DND-41 (cell line): ENCODE data around the gene EPB41.
"Not testable (repeated sequence)": the region's sequence is repeated elsewhere in the genome, so short reads cannot be mapped to it uniquely, and the experiment has no call there.

Experiments
- ATAC-seq: fragments of 200-7000 bp; cut with Tn5 transposase; 3 replicates; pipeline ENCODE4 v1.9.1; 2021; ENCODE audit warnings: low read depth; ENCODE audit not compliant: insufficient read depth
- DNase-seq: peaks from one replicate; pipeline ENCODE4 v3.0.0-alpha.2; 2020
- H2AFZ ChIP-seq: 2 replicates; pipeline ENCODE4 v1.6.0; 2012; ENCODE audit warnings: low read depth, low read length
- H3K27ac ChIP-seq: 2 replicates; pipeline ENCODE4 v1.5.1; 2012; ENCODE audit warnings: low read length, inconsistent platforms
- H3K27me3 ChIP-seq: fragments of 200-600 bp; sonication (generic); 2 replicates; pipeline ENCODE4 v1.6.0; 2012; ENCODE audit warnings: low read length, mild to moderate bottlenecking, inconsistent platforms; ENCODE audit not compliant: insufficient read depth, poor library complexity
- H3K36me3 ChIP-seq: 2 replicates; pipeline ENCODE4 v1.5.1; 2012; ENCODE audit warnings: low read length, inconsistent platforms; ENCODE audit not compliant: insufficient read depth
- H3K4me1 ChIP-seq: 2 replicates; pipeline ENCODE4 v1.5.1; 2012; ENCODE audit warnings: mild to moderate bottlenecking, low read length; ENCODE audit not compliant: insufficient read depth
- H3K4me2 ChIP-seq: 2 replicates; pipeline ENCODE4 v1.6.0; 2012; ENCODE audit warnings: mild to moderate bottlenecking, moderate library complexity, low read length, inconsistent platforms; ENCODE audit not compliant: insufficient read depth
- H3K4me3 ChIP-seq, 2 experiments: fragments of 200-600 bp in 1 of 2; shearing (Covaris generic) in 1 of 2; 2 replicates each; pipeline ENCODE4 v1.5.1; 2012 to 2016; ENCODE audit warnings: inconsistent platforms in 2 of 2, low read length in 2 of 2, mild to moderate bottlenecking in 2 of 2, low read depth in 1 of 2, moderate library complexity in 1 of 2
- H3K79me2 ChIP-seq: 2 replicates; pipeline ENCODE4 v1.6.0; 2012; ENCODE audit warnings: low read length, inconsistent platforms; ENCODE audit not compliant: insufficient read depth
- H3K9ac ChIP-seq: 2 replicates; pipeline ENCODE4 v1.6.0; 2012; ENCODE audit warnings: low read depth, mild to moderate bottlenecking, inconsistent platforms, low read length, moderate library complexity
- H3K9me3 ChIP-seq: 2 replicates; pipeline ENCODE4 v1.5.1; 2012; ENCODE audit warnings: low read length, moderate library complexity, mild to moderate bottlenecking, inconsistent platforms; ENCODE audit not compliant: insufficient read depth, severe bottlenecking
- H4K20me1 ChIP-seq: 2 replicates; pipeline ENCODE4 v1.6.0; 2012; ENCODE audit warnings: low read length; ENCODE audit not compliant: insufficient read depth
- EZH2 ChIP-seq: IDR thresholded peaks from 3 replicates; pipeline ENCODE4 v1.6.1; 2012; ENCODE audit warnings: borderline replicate concordance, low read depth, mild to moderate bottlenecking, moderate library complexity, low read length, inconsistent platforms; ENCODE audit not compliant: severe bottlenecking
- TF ChIP-seq, protein P1 (sequence below): IDR thresholded peaks from 2 replicates; pipeline ENCODE4 v1.5.1; 2012; ENCODE audit warnings: borderline replicate concordance, low read length, moderate library complexity, mild to moderate bottlenecking; ENCODE audit not compliant: poor library complexity, severe bottlenecking; ENCODE audit errors: extremely low read depth

EPB41 gene

DNA sequence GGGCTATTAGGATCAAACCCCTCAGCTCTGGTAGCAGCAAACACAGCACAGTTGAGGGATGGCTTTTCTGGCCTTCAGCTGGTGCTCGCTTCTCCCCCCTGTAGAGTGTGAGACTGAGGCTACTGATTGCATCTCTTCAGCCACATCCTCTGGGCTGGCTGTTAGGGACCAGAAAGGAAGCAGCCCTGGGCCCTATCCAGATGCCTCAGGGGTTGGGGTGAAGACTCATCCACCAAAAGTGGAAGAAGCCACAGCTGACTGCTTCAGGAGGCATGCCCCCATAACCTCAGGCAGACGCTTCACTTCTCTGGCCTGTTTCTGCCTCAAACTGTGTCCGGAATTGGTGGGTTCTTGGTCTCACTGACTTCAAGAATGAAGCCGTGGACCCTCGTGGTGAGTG, 215.5 kb downstream of the EPB41 start:
- ATAC-seq: peak; percentile 22; the same call in 1 of the 3 replicates
- no peak overlapping the region for H3K4me2 ChIP-seq
- no peak overlapping the region for H3K27ac ChIP-seq
- DNase-seq: no peak
- TF ChIP-seq EZH2: no peak
- TF ChIP-seq, protein P1, sequence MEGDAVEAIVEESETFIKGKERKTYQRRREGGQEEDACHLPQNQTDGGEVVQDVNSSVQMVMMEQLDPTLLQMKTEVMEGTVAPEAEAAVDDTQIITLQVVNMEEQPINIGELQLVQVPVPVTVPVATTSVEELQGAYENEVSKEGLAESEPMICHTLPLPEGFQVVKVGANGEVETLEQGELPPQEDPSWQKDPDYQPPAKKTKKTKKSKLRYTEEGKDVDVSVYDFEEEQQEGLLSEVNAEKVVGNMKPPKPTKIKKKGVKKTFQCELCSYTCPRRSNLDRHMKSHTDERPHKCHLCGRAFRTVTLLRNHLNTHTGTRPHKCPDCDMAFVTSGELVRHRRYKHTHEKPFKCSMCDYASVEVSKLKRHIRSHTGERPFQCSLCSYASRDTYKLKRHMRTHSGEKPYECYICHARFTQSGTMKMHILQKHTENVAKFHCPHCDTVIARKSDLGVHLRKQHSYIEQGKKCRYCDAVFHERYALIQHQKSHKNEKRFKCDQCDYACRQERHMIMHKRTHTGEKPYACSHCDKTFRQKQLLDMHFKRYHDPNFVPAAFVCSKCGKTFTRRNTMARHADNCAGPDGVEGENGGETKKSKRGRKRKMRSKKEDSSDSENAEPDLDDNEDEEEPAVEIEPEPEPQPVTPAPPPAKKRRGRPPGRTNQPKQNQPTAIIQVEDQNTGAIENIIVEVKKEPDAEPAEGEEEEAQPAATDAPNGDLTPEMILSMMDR: no peak
- no peaks in the 10 kb centered on the region for H3K36me3 ChIP-seq
- H2AFZ ChIP-seq: no peak overlapping the region
- H3K9ac ChIP-seq: no peak overlapping the region
- H3K4me3 ChIP-seq: no peak overlapping the region
- H3K27me3 ChIP-seq: no peaks in the 10 kb centered on the region
- no peaks in the 10 kb centered on the region for H4K20me1 ChIP-seq
- peaks cover 3% of the 10 kb centered on the region for H3K4me1 ChIP-seq
- no peaks in the 10 kb centered on the region for H3K79me2 ChIP-seq
- no peaks in the 10 kb centered on the region for H3K9me3 ChIP-seq

DNA sequence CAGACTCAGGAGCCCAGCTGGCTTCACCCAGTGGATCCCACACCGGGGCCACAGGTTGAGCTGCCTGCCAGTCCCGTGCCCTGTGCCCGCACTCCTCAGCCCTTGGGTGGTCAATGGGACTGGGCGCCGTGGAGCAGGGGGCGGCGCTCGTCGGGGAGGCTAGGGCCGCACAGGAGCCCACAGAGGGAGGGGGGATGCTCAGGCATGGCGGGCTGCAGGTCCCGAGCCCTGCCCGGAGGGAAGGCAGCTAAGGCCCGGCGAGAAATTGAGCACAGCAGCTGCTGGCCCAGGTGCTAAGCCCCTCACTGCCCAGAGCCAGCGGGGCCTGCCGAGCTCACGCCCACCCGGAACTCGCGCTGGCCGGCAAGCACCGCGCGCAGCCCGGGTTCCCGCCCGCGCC, 216.7 kb downstream of the EPB41 start:
- H3K36me3 ChIP-seq, DNase-seq, H3K27me3 ChIP-seq, H4K20me1 ChIP-seq, H3K79me2 ChIP-seq, H3K9ac ChIP-seq, H3K4me2 ChIP-seq, H3K4me3 ChIP-seq, H3K27ac ChIP-seq, ATAC-seq, H2AFZ ChIP-seq, H3K9me3 ChIP-seq, H3K4me1 ChIP-seq: not testable (repeated sequence)

DNA sequence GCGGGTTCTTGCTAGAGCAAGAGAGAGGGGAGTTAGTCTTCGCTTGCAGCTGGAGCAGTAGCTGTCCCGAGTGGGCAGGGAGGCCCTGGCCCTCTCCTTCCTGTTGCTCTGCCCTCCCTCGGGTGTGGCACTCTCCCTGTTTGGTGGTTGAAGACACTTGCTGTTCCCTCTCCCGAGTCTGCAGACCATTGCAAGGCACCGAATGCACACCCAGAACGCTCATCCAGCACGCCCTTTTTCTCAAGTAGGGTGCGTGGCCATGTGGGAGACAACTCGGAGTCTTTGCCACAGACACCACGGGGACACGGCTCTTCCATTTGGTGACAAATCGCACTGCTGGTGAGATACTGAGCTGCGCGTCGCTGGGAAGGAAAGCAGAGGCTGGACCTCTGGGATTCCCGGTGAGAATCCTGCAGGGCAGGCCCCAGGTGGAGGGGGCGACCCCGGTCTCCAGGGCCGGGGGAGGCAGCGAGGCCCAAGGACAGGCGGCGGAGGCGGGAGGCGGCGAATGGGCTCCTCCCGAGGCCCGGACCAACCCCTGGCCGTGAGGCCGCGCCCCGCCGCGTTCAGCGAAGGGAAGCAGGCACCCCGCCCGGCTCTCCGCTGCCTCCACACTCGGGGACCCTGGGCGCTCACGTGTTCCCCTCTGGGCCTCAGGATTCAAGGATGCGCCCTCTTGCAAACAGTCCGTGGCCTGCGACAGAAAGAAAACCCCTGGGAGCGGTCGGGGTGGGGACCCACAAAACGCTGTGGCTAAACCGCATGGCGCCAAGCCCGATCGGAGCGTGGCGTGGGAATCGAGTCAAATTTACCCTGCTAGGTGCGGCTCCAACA, 219.7 kb downstream of the EPB41 start:
- Histone ChIP-seq H3K4me2 (no peak overlapping the region), H4K20me1 (no peaks in the 10 kb centered on the region), H3K79me2 (no peaks in the 10 kb centered on the region), H2AFZ (no peak overlapping the region), H3K4me1 (no peaks in the 10 kb centered on the region), H3K27ac (no peak overlapping the region), H3K36me3 (no peaks in the 10 kb centered on the region), H3K27me3 (no peaks in the 10 kb centered on the region), H3K9ac (no peak overlapping the region), H3K9me3 (no peaks in the 10 kb centered on the region), H3K4me3 (no peak overlapping the region)
- DNase-seq (no peak), ATAC-seq (no peak)
- TF ChIP-seq, protein P1: no peak
- no peak for TF ChIP-seq EZH2

DNA sequence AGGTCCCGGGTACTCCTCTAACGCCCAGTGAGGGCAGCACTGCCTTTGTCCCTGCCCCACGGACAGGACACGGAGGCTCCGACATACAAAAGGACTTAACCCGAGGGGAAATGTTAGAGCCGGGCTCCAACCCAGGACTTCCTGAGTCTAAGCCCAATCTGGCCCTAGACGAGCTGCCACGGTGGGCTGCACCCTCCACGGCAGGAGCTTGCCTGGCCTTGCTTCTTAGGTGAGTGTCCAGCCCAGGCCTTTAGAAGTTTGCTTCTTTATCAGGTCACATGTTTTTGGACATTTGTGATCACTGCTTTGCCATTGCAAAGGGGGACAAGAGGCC, 220.3 kb downstream of the EPB41 start:
- Histone ChIP-seq H3K27ac (no peak overlapping the region), H4K20me1 (no peaks in the 10 kb centered on the region), H3K79me2 (no peaks in the 10 kb centered on the region), H3K4me3 (no peak overlapping the region), H3K27me3 (no peaks in the 10 kb centered on the region), H3K9ac (no peak overlapping the region), H2AFZ (no peak overlapping the region), H3K4me2 (no peak overlapping the region), H3K4me1 (no peaks in the 10 kb centered on the region), H3K36me3 (no peaks in the 10 kb centered on the region), H3K9me3 (no peaks in the 10 kb centered on the region)
- TF ChIP-seq, protein P1: no peak
- no peak for TF ChIP-seq EZH2
- no peak for ATAC-seq
- DNase-seq: no peak
